KG1 (cell line): ENCODE measurements around the gene CBX4.

Experiments used
- DNase-seq: peaks from one replicate; lab custom pipeline; 2025; lab: John Stamatoyannopoulos, UW

Gene CBX4

GRCh38 chr17:79839356-79840268 is at the start of gene CBX4:
CBX4 (minus strand) TSS chr17:79839440; CDS start chr17:79839251, 189 bp downstream.
- DNase-seq: peak; percentile 87

- DNase-seq: no peak
These were observed 48.8 kb upstream of the CBX4 start for GRCh38 chr17:79888009-79888540.

- no peak for DNase-seq
These were observed 48.3 kb upstream of the CBX4 start for GRCh38 chr17:79887451-79887991.

- no peak for DNase-seq
These were observed 44.0 kb upstream of the CBX4 start for GRCh38 chr17:79883202-79883601.

GRCh38 chr17:79878329-79878947 is 39.2 kb upstream of the CBX4 start:
- DNase-seq: no peak

GRCh38 chr17:79877041-79877440 is 37.8 kb upstream of the CBX4 start:
- no peak for DNase-seq

GRCh38 chr17:79875511-79875910 is 36.3 kb upstream of the CBX4 start:
- DNase-seq: no peak

- peak; percentile 6 for DNase-seq
These were observed 35.2 kb upstream of the CBX4 start for GRCh38 chr17:79874329-79874981.

GRCh38 chr17:79873583-79873982 is 34.3 kb upstream of the CBX4 start:
- no peak for DNase-seq

GRCh38 chr17:79872762-79873161 is 33.5 kb upstream of the CBX4 start:
- no peak for DNase-seq

- DNase-seq: no peak
These were observed 31.9 kb upstream of the CBX4 start for GRCh38 chr17:79871131-79871530.

GRCh38 chr17:79870540-79870939 is 31.3 kb upstream of the CBX4 start:
- no peak for DNase-seq

GRCh38 chr17:79866791-79867518 is 27.7 kb upstream of the CBX4 start:
- no peak for DNase-seq

- no peak for DNase-seq
These were observed 26.3 kb upstream of the CBX4 start for GRCh38 chr17:79865351-79866210.

GRCh38 chr17:79864617-79865250 is 25.5 kb upstream of the CBX4 start:
- DNase-seq: no peak

GRCh38 chr17:79864147-79864546 is 24.9 kb upstream of the CBX4 start:
- DNase-seq: no peak

GRCh38 chr17:79862771-79863440 is 23.7 kb upstream of the CBX4 start:
- DNase-seq: no peak

- no peak for DNase-seq
These were observed 23.0 kb upstream of the CBX4 start for GRCh38 chr17:79862238-79862637.

- no peak for DNase-seq
These were observed 22.4 kb upstream of the CBX4 start for GRCh38 chr17:79861413-79862216.
